Measurements from ENCODE around the gene CD83. TPM values are rescaled to one million over a fixed set of nuclear protein-coding genes. Genes with fewer than 3 reads are reported as not detected.
A peak's percentile ranks its signal among the peaks of the same experiment; 100 is the strongest.

The CD83 gene
- polyA plus RNA-seq, 1 donor (not counting 4 experiments of a cell fraction or from before 2014, with no cell fraction given), result 3.4 TPM

DNA sequence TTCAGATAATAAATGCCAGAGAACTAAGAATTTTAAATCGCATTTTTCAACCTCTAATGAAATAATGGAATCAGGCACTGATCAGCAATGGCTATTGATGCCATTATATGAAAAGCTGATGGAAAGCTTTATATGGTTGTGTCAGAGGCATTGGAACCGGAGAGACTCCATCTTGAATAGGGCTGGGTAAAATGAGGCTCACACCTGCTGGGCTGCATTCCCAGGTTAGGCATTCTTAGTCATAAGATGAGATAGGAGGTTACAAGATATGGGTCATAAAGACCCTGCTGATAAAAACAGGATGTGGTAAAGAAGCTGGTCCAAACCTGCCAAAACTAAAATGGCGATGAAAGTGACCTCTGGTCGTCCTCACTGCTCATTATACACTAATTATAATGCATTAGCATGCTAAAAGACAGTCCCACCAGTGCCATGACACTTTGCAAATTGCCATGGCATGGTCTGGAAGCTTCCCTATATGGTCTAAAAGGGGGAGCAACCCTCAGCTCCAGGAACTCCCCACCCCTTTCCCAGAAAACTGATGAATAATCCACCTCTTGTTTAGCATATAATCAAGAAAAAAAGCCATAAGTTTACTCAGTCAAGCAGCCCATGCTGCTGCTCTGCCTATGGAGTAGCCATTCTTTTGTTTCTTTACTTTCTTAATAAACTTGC, 40.2 kb upstream of the CD83 start:
- no peaks in the 10 kb centered on the region for H3K27me3 ChIP-seq (ENCODE audit: control insufficient read depth, extremely low read depth, insufficient read depth, low read length)
- dilution Hi-C loops (cut with MboI; ENCODE audit: extremely low pct_ligation_motif_present, low sequenced_read_pairs), result no loop called here
- no peak overlapping the region for H3K9ac ChIP-seq (ENCODE audit: control insufficient read depth, extremely low read depth, insufficient read depth, low read length)
- H3K27ac ChIP-seq (ENCODE audit: control insufficient read depth, insufficient read depth, low read length), result peak overlapping the region; percentile 28
- DNase-seq (ENCODE audit: low read depth, low spot score), result no peak
- H3K36me3 ChIP-seq (ENCODE audit: control insufficient read depth in 2 of 2, extremely low read depth in 1 of 2, insufficient read depth in 2 of 2, low read length in 2 of 2), result no peaks in the 10 kb centered on the region
- no peaks in the 10 kb centered on the region for H3K9me1 ChIP-seq (ENCODE audit: control insufficient read depth, extremely low read depth, insufficient read depth, low read length)
- no peaks in the 10 kb centered on the region for H3K9me3 ChIP-seq (ENCODE audit: control insufficient read depth, low read depth, low read length)
- H2AFZ ChIP-seq (ENCODE audit: control insufficient read depth, low read length), result no peak overlapping the region
- H3K4me1 ChIP-seq (ENCODE audit: control insufficient read depth, extremely low read depth, insufficient read depth, low read length), result peaks cover 34% of the 10 kb centered on the region
- H3K4me3 ChIP-seq (ENCODE audit: control insufficient read depth in 2 of 3, extremely low read depth in 1 of 3, insufficient read depth in 2 of 3, low read depth in 1 of 3, low read length in 3 of 3), result no peak overlapping the region
- H4K20me1 ChIP-seq (ENCODE audit: control insufficient read depth, extremely low read depth, insufficient read depth, low read length), result no peaks in the 10 kb centered on the region
- no peaks in the 10 kb centered on the region for H3K79me2 ChIP-seq (ENCODE audit: control insufficient read depth, insufficient read depth, low read length)
- peak; percentile 5 for FAIRE-seq
- peak overlapping the region; percentile 14 for H3K4me2 ChIP-seq (ENCODE audit: control insufficient read depth, extremely low read depth, insufficient read depth, low read depth, low read length)
- TF ChIP-seq, protein P1, sequence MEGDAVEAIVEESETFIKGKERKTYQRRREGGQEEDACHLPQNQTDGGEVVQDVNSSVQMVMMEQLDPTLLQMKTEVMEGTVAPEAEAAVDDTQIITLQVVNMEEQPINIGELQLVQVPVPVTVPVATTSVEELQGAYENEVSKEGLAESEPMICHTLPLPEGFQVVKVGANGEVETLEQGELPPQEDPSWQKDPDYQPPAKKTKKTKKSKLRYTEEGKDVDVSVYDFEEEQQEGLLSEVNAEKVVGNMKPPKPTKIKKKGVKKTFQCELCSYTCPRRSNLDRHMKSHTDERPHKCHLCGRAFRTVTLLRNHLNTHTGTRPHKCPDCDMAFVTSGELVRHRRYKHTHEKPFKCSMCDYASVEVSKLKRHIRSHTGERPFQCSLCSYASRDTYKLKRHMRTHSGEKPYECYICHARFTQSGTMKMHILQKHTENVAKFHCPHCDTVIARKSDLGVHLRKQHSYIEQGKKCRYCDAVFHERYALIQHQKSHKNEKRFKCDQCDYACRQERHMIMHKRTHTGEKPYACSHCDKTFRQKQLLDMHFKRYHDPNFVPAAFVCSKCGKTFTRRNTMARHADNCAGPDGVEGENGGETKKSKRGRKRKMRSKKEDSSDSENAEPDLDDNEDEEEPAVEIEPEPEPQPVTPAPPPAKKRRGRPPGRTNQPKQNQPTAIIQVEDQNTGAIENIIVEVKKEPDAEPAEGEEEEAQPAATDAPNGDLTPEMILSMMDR (optimal IDR thresholded peaks at IDR 0.05 in 1 of 3, IDR thresholded peaks at IDR 0.05 in 1 of 3, conservative IDR thresholded peaks at IDR 0.05 in 1 of 3; ENCODE audit: extremely low read depth in 1 of 3, insufficient read depth in 2 of 3, low read length in 3 of 3), result no peak

DNA sequence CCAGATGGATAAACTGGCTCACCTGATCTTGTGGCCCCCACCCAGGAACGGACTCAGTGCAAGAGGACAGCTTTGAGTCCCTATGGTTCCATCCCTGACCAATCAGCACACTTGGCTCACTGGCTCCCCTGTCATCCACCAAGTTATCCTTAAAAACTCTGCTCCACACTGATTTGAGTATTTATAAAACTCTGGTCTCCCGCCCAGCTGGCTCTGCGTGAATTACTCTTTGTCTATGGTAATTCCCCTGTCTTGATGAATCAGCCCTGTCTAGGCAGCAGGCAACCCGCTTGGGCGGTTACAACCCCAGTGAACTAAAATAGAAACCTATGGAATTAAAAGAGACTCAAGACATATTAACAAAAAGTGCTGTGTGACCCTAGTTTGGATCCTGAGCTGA, 38.1 kb upstream of the CD83 start:
- Histone ChIP-seq H2AFZ (ENCODE audit: control insufficient read depth, low read length) (peak overlapping the region; percentile 42), H3K27me3 (ENCODE audit: control insufficient read depth, extremely low read depth, insufficient read depth, low read length) (no peaks in the 10 kb centered on the region), H3K4me3 (ENCODE audit: control insufficient read depth in 2 of 3, extremely low read depth in 1 of 3, insufficient read depth in 2 of 3, low read depth in 1 of 3, low read length in 3 of 3) (peak overlapping the region in 1 of 3 experiments; percentile 25), H3K4me1 (ENCODE audit: control insufficient read depth, extremely low read depth, insufficient read depth, low read length) (peaks cover 34% of the 10 kb centered on the region), H3K9ac (ENCODE audit: control insufficient read depth, extremely low read depth, insufficient read depth, low read length) (peak overlapping the region; percentile 14), H3K36me3 (ENCODE audit: control insufficient read depth in 2 of 2, extremely low read depth in 1 of 2, insufficient read depth in 2 of 2, low read length in 2 of 2) (no peaks in the 10 kb centered on the region), H3K79me2 (ENCODE audit: control insufficient read depth, insufficient read depth, low read length) (no peaks in the 10 kb centered on the region), H3K4me2 (ENCODE audit: control insufficient read depth, extremely low read depth, insufficient read depth, low read depth, low read length) (peak overlapping the region; percentile 55), H3K9me1 (ENCODE audit: control insufficient read depth, extremely low read depth, insufficient read depth, low read length) (no peaks in the 10 kb centered on the region), H4K20me1 (ENCODE audit: control insufficient read depth, extremely low read depth, insufficient read depth, low read length) (no peaks in the 10 kb centered on the region), H3K27ac (ENCODE audit: control insufficient read depth, insufficient read depth, low read length) (peak overlapping the region; percentile 24), H3K9me3 (ENCODE audit: control insufficient read depth, low read depth, low read length) (no peaks in the 10 kb centered on the region)
- dilution Hi-C loops (cut with MboI; ENCODE audit: extremely low pct_ligation_motif_present, low sequenced_read_pairs), result no loop called here
- TF ChIP-seq, protein P1 (optimal IDR thresholded peaks at IDR 0.05 in 1 of 3, IDR thresholded peaks at IDR 0.05 in 1 of 3, conservative IDR thresholded peaks at IDR 0.05 in 1 of 3; ENCODE audit: extremely low read depth in 1 of 3, insufficient read depth in 2 of 3, low read length in 3 of 3), result no peak
- TF ChIP-seq EZH2 (IDR thresholded peaks at IDR 0.05; ENCODE audit: low read length), result no peak
- FAIRE-seq, result peak; percentile 67
- no peak for DNase-seq (ENCODE audit: low read depth, low spot score)

Data from keratinocyte (primary cell).